ENCODE measurements around the gene ALB.

ALB gene

DNA sequence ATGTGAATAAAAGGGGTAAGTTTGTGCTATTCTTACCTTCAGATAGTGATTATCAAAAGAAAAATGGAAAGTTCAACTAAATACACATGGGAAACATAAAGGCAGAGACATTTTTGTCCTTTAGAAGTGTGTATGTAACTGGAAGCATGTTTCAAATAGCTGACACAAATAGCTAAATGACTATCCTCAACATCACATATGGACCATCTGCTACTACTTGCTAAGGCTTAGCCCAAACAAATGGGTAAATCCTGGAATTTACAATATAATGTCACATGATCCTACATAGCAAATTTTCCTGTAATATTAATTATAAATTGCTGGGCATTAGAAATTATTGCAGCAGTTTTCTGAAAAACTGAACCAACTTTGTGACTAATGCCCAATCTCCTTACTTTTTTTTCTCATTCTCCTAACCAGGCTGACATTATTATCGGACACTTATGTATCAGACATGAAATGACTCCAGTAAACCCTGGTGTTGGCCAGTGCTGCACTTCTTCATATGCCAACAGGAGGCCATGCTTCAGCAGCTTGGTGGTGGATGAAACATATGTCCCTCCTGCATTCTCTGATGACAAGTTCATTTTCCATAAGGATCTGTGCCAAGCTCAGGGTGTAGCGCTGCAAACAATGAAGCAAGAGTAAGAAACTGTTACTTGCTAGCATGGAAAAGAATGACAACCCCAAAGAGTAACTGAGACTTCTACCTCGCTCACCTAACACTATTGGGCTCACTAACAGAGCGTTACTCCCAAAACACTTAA is 48.1 kb downstream of the ALB start:
- no peak for DNase-seq (ENCODE audit: low spot score)

DNA sequence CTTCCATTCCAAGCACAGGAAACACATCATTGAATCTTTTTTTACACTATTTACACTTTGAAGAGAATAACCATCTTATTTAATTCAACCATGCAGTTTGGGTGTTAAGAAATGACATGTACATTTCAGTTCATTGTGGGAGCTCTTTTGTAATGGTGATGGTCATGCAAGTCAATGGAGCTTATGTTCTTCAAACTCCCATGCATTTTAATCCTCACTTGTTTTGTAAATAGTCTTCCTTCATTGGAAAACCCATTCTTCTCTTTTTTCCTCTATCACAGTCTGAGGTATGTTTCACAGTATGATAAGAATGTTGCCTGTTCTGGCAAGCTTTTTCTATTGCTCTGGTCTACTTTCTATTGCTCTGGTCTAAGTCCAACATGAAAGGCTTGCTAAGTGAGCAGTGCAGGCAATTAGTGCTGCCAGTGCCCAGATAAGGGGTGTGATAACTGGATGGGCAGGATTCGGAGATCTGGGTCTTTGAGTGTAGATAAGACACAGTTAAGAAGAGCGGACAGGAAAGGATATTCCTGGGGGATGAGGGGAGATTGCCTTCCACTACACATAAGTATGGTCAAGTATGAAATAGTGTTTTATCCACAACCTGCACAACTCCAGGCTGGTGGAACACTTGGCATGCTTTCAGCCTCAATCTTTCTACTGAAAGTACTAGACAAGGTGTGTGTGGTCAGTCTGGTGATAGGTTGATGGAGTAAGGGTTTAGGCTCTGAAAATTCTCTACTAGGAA is 49.0 kb downstream of the ALB start:
- no peak for DNase-seq (ENCODE audit: low spot score)

DNA sequence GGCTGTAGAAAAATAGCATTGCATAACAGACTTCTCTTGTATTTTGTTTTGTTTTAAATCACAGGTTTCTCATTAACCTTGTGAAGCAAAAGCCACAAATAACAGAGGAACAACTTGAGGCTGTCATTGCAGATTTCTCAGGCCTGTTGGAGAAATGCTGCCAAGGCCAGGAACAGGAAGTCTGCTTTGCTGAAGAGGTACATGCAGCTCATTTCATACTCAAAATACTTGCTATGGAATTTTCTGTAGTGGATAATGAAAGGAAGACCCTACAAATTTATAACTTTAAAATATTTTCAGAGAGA is 49.6 kb downstream of the ALB start:
- DNase-seq (ENCODE audit: low spot score), result no peak

DNA sequence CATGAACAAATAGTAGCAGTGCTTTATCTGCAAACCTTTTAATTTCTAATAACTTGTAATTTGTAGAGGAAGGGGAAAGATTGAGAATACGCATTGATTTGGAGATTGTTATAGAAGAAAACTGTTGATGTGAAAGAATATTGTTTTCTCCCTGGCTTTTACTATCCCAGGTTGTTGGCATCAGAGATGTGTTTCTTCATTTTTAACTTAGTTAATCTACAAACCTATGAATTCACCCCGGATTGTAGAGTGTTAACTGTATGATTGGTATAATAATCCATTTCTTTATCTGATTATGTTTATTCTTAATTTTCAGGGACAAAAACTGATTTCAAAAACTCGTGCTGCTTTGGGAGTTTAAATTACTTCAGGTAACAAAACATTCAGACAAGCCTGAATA is 50.8 kb downstream of the ALB start:
- DNase-seq (ENCODE audit: low spot score), result no peak

DNA sequence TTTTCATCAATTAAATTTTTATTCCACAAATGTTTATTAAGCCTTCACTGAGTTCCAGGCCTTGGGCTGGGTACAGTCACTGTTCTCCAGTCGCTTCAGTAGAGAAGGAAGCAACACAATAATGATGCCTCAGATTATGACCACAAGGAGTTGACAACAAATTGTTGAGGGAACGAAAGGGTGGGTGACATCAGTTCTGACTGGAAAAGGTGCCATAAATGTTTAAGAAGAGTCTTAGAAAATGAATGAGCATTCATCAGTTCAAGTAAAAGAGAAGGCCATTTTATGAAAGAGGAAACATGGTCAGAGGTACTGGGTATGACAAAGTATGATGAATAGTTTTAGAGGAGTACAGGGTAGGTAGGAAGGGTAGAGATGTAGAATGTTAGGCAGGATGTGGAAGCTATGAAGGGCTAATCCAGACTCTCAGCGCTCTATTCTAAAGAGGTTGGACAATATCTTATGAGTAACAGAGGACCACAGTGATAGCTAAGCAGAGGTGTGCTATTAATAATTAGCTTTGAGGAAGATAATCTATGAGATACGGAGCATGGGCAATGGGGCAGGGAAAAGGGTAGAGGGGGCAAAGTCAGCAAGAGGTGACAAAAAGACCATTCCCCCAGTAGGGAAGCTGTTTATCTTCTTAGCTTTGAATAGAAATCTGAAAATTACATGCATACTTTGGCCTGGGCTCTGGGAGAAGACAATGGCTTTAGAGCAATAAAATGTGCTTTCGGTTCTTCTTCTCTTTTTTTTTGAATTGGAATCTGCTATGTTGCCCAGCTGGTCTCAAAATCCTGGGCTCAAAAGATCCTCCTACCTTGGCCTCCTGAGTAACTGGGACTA is 52.3 kb downstream of the ALB start:
- no peak for DNase-seq (ENCODE audit: low spot score)

DNA sequence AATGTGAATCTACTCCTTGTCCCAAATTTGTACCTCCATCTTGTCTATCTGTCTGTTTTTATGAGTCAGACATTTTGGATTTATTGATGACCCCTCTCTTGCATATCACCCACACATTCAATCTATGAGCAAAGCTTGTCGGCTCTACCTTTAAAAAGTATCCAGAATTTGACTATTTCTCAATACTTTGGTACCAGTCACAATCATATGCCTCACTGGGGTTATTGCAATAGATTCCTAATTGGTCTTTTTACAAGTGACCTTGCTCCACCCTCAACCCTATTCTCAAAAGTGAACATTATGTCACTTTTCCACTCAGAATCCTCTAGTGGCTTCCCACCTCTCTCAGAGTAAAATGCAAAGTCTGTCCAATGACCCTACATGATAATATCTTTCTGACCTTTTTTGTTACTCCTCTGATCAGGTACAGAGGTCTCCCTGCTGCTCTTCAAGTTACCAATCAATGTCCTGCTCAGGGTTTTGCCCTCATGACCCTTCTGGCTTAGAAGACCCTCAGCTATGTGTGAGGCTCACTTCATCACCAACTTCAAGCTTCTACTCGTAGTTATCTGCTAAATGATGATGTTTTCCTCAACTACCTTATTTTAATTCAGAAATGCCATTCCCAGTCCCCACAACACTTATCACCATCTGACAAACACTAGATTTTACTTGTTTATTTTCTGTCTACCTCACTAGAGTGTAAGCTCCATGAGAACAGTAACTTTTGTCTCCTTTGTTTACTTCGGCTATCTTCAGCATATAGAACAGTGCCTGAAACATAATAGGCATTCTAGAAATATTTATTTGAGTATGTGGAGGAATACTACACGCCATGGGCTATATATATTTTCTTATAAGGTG is 54.3 kb downstream of the ALB start:
- DNase-seq (ENCODE audit: low spot score), result no peak

DNA sequence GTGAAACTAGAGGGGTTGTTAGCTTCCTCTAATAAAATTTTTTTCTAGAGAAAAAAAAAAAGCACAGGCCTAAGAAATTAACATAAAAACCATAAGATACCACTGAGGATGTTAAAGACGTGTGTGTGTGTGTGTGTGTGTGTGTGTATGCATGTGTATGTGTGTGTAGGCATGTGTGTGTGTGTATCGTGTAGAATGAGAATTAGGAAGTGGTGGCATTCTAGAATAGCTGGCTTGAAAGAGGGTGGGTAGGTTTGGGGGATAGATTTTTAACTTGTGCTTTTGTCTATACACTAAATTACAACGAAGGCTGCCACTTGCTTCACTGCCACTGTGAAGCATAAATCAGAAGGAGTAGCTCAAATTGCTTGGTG is 54.9 kb downstream of the ALB start:
- no peak for DNase-seq (ENCODE audit: low spot score)

DNA sequence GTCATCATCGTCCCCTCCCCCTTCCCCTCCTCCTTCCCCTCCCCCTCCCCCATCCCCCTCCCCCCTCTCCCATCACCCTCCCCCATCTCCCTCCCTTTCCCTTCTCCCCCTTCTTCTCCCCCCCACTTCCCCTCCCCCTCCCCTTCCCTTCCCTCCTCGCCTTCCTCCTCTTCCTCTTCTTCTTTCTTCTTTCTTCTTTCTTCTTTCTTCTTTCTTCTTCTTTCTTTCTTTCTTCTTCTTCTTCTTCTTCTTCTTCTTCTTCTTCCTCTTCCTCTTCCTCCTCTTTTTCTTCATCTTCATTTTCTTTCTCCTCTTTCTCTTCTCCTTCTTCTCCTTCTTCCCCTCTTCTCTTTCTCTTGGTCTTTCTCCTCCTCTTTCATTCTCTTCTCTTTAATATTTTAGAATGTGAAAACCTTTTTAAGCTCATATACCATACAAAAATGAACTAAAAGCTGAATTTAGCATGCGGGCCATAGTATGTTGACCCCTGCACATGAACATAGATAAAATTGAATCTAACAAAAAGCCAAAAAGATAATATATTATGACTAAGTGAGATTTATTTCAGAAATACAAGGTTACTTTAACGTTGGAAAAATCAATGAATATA is 56.9 kb downstream of the ALB start:
- no peak for DNase-seq (ENCODE audit: low spot score)

DNA sequence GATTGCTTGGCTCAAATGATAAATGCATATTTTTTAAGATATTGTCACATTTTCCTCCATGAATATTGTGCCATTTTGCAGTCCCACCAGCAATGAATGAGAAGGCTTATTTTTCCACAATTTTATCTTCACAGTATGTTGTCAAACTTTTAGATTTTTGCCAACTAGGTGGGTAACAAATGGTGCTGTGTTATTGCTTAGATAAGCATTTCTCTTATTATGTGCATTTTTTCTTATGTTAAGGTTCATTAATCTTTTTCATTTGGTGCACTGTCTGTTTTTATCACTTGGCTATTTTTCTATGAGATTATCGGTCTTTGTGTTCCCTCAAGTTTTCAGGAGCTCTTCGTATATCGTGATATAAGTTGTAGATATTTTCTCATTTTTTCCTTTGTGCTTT is 64.1 kb downstream of the ALB start:
- DNase-seq (ENCODE audit: low spot score), result no peak

DNA sequence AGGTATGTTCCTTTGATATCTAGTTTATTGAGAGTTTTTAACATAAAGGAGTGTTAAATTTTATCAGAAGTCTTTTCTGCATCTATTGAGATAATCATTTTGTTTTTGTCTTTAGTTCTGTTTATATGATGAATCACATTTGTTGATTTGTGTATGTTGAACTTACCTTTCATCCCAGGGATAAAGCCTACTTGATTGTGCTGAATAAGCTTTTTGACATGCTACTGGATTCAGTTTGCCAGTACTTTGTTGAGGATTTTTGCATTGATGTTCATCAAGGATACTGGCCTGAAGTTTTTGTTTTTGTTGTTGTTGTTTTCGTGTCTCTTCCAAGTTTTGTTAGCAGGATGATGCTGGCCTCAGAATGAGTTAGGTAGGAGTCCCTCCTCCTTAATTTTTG is 66.6 kb downstream of the ALB start:
- no peak for DNase-seq (ENCODE audit: low spot score)
